ENCODE results near the gene SIAE.

GRCh38 chr11:124642628-124643027, 30.9 kb downstream of the SIAE start:
- TF ChIP-seq ZNF565 (CRISPR knock-in tag; conservative IDR thresholded peaks at IDR 0.05; ENCODE audit: low read depth): no peak
- TF ChIP-seq ESRRG (CRISPR knock-in tag; IDR thresholded peaks at IDR 0.05): no peak
- no peak for TF ChIP-seq OSR1 (CRISPR knock-in tag; IDR thresholded peaks at IDR 0.05)
- no peak for TF ChIP-seq ZFP3 (CRISPR knock-in tag; IDR thresholded peaks at IDR 0.05)
- no peak for TF ChIP-seq ARNTL (CRISPR knock-in tag; IDR thresholded peaks at IDR 0.05; ENCODE audit: borderline replicate concordance, low read depth)
- TF ChIP-seq RARB (CRISPR knock-in tag; IDR thresholded peaks at IDR 0.05): no peak
- TF ChIP-seq ZFP30 (CRISPR knock-in tag; IDR thresholded peaks at IDR 0.05): no peak
- TF ChIP-seq TOX (CRISPR knock-in tag; IDR thresholded peaks at IDR 0.05; ENCODE audit: borderline replicate concordance): no peak
- no peak for TF ChIP-seq PATZ1 (CRISPR knock-in tag; IDR thresholded peaks at IDR 0.05; ENCODE audit: borderline replicate concordance)
- no peak for TF ChIP-seq PPARA (CRISPR knock-in tag; IDR thresholded peaks at IDR 0.05; ENCODE audit: borderline replicate concordance)

All from SK-N-SH treated with all-trans-retinoic acid at 6 μM for 48 hours (cell line).